Karpas-422 (cell line): ENCODE results near the gene DNMT3L. TPM values are rescaled to one million over a fixed set of nuclear protein-coding genes. Genes with fewer than 3 reads are reported as not detected.

Source experiments
- DNase-seq: peaks from one replicate; pipeline ENCODE4 v3.0.0-alpha.2; 2015
- H2AFZ ChIP-seq: fragments of 200-600 bp; sonication (generic); 2 replicates; pipeline ENCODE4 v1.6.1; 2014; ENCODE audit warnings: antibody characterized with exemption, low read length, mixed read lengths
- H3K27ac ChIP-seq: fragments of 200-600 bp; sonication (generic); 2 replicates; pipeline ENCODE4 v1.5.1; 2014; ENCODE audit warnings: mild to moderate bottlenecking, low read length, moderate library complexity
- H3K27me3 ChIP-seq: fragments of 200-600 bp; sonication (generic); 2 replicates; pipeline ENCODE4 v1.6.1; 2014; ENCODE audit warnings: low read length, mixed read lengths
- H3K36me3 ChIP-seq: fragments of 200-600 bp; sonication (generic); 2 replicates; pipeline ENCODE4 v1.6.1; 2014; ENCODE audit warnings: low read length, mixed read lengths; ENCODE audit not compliant: insufficient read depth
- H3K4me1 ChIP-seq: fragments of 200-600 bp; sonication (generic); 2 replicates; pipeline ENCODE4 v1.6.1; 2014; ENCODE audit warnings: mild to moderate bottlenecking, low read length, mixed read lengths
- H3K4me2 ChIP-seq: fragments of 200-600 bp; sonication (generic); 2 replicates; pipeline ENCODE4 v1.6.1; 2014; ENCODE audit warnings: low read length, low read depth, mild to moderate bottlenecking; ENCODE audit not compliant: poor library complexity, severe bottlenecking
- H3K4me3 ChIP-seq: fragments of 200-600 bp; sonication (generic); 2 replicates; pipeline ENCODE4 v1.5.1; 2014; ENCODE audit warnings: mild to moderate bottlenecking, antibody characterized with exemption, low read length, mixed read lengths
- H3K79me2 ChIP-seq: fragments of 200-600 bp; sonication (generic); 2 replicates; pipeline ENCODE4 v1.6.1; 2014; ENCODE audit warnings: mild to moderate bottlenecking, low read length, mixed read lengths
- H3K9ac ChIP-seq: fragments of 200-600 bp; sonication (generic); 2 replicates; pipeline ENCODE4 v1.6.0; 2014; ENCODE audit warnings: low read length
- H3K9me2 ChIP-seq: fragments of 200-600 bp; sonication (generic), shearing (Covaris generic); replicated peaks from 2 replicates; pipeline ENCODE4 v1.6.0; 2014; ENCODE audit warnings: mild to moderate bottlenecking, low read length, moderate library complexity; ENCODE audit not compliant: insufficient read depth
- H3K9me3 ChIP-seq: fragments of 300-700, 200-600 bp; sonication (generic); 2 replicates; pipeline ENCODE4 v1.6.1; 2014; ENCODE audit warnings: low read length, mixed read lengths
- H4K20me1 ChIP-seq: fragments of 200-600 bp; sonication (generic); 2 replicates; pipeline ENCODE4 v1.6.1; 2014; ENCODE audit warnings: mild to moderate bottlenecking, antibody characterized with exemption, low read length, low read depth; ENCODE audit not compliant: insufficient read depth
- total RNA-seq: library from RNA; depleted of rRNA; stranded (reverse); fragments of >200 nt; shearing (Covaris generic); gene quantifications from 2 replicates; pipeline ENCODE4 v1.2.3, GENCODE V29; 2014; ENCODE audit warnings: low replicate concordance

DNMT3L gene
- total RNA-seq, 1 experiment from 2014 or later, result not detected

DNA sequence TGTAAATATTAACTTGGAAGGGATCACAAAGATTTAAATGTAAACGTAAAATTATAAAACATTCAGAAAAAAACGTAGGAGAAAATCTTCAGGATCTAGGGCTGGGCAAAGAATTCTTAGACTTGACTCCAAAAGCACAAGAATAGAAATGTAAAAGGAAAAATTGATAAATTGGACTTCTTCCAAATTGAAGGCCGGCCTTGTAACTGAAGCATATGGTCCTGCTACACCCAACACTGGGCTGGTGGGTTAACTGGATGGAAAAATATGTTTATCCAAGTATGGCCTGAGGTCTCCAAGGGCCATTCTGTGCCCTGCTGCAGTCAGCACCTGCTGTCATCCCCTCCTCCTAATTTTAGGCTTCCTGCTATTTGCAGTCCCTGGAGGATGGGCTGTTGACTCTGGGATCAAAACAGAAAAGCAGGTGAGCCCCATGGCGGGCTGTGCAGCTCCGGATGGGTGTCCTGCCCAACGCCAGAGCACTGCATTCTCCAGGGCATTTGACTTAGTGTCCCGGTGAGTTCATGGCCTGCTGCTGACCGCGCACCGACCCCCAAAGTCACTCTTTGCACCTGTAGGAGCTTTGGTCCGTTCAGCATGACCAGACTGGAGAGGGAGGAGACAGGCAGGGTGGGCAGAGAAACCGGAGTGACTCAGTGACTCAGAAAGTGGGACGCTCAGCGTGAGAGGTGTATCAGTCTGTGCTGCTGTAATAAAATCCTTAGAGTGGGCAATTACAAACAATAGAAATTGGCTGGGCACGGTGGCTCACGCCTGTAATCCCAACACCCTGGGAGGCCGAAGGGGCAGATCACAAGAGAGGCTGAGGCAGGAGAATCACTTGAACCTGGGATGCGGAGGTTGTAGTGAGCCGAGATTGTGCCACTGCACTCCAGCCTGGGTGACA, 17.9 kb upstream of the DNMT3L start:
- Histone ChIP-seq H3K36me3 (no peaks in the 10 kb centered on the region), H3K27ac (no peak overlapping the region), H3K4me1 (peaks cover 6% of the 10 kb centered on the region), H2AFZ (no peak overlapping the region), H3K4me2 (no peak overlapping the region), H4K20me1 (no peaks in the 10 kb centered on the region), H3K4me3 (no peak overlapping the region), H3K9me3 (no peaks in the 10 kb centered on the region), H3K9ac (no peak overlapping the region), H3K9me2 (no peaks in the 10 kb centered on the region), H3K27me3 (no peaks in the 10 kb centered on the region), H3K79me2 (no peaks in the 10 kb centered on the region)
- DNase-seq, result no peak

DNA sequence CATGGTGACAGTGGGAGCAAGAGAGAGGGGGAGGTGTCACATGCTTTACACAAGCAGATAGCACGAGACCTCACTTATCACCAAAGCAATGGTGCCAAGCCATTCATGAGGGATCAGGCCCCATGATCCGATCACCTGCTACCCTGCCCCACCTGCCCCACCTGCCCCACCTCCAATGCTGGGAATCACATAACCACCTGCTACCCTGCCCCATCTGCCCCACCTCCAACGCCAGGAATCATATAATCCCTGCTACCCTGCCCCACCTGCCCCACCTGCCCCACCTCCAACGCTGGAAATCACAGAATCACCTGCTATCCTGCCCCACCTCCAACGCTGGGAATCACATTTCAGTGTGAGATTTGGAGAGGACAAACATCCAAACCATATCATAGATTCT, 13.3 kb upstream of the DNMT3L start:
- Histone ChIP-seq H3K4me1 (no peaks in the 10 kb centered on the region), H3K9me2 (no peaks in the 10 kb centered on the region), H3K79me2 (no peaks in the 10 kb centered on the region), H2AFZ (no peak overlapping the region), H3K27ac (no peak overlapping the region), H3K4me2 (no peak overlapping the region), H3K27me3 (no peaks in the 10 kb centered on the region), H4K20me1 (no peaks in the 10 kb centered on the region), H3K9me3 (no peaks in the 10 kb centered on the region), H3K9ac (no peak overlapping the region), H3K4me3 (no peak overlapping the region), H3K36me3 (no peaks in the 10 kb centered on the region)
- no peak for DNase-seq

DNA sequence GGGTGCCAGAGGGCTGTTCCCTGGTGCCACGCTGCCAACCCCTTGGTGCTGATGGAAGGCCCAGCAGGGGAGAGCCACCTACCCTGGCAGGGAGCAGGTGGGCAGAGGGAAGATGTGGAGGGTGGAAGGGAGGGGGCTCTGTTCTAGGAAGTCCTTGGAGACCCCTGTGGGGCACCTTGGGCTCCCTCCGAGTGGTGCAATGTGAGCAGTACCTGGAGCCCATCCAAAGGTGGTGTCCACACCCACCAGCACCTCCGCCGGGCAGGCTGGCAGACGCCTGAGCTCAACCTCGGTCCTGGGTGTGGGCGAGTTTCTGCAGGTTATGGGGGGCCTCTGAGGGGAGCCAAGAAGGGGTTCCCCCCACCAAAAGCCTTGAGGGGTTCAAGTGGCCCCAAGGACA, 11.3 kb upstream of the DNMT3L start:
- no peaks in the 10 kb centered on the region for H3K9me3 ChIP-seq
- 0 out of 2 replicates have a peak, but pooled peaks cover 1% of the 10 kb centered on the region for H3K4me1 ChIP-seq
- no peaks in the 10 kb centered on the region for H3K9me2 ChIP-seq
- no peak overlapping the region for H3K4me3 ChIP-seq
- no peaks in the 10 kb centered on the region for H3K27me3 ChIP-seq
- no peak overlapping the region for H3K9ac ChIP-seq
- H3K79me2 ChIP-seq, result no peaks in the 10 kb centered on the region
- H3K36me3 ChIP-seq, result no peaks in the 10 kb centered on the region
- no peak for DNase-seq
- H2AFZ ChIP-seq, result no peak overlapping the region
- no peaks in the 10 kb centered on the region for H4K20me1 ChIP-seq
- H3K27ac ChIP-seq, result no peak overlapping the region
- no peak overlapping the region for H3K4me2 ChIP-seq

DNA sequence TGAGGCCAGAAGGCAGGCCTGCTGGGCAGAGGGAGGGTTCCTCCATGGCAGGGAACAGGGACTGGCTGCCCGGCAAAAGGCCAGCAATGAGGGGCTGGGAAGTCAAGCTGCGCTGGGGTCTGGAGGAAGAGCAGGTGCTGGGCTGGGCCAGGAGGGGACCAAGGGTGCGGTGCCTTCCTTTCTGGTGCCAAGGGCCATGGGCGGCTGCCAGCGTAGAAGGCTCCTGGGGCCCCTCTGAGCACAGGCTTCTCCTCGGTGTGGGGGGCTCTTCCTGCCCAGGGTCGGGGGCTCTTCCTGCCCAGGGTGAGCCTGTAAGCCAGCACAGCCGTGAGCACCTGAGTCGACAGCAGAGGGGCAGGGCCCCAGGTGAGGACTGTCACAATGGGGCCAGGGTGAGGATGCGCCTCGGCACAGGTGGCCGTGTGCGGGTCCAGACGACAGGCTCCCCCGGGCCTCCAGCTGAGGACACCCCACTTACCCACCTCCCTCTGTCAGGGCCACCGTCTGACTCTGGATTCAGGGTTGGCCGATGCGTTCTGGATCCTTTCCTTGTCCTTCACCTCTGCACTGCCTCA, 10.7 kb upstream of the DNMT3L start:
- no peak for DNase-seq
- no peaks in the 10 kb centered on the region for H3K36me3 ChIP-seq
- no peak overlapping the region for H2AFZ ChIP-seq
- H3K4me3 ChIP-seq, result no peak overlapping the region
- H3K27ac ChIP-seq, result no peak overlapping the region
- no peaks in the 10 kb centered on the region for H3K27me3 ChIP-seq
- no peaks in the 10 kb centered on the region for H3K9me3 ChIP-seq
- no peak overlapping the region for H3K4me2 ChIP-seq
- no peaks in the 10 kb centered on the region for H4K20me1 ChIP-seq
- no peaks in the 10 kb centered on the region for H3K9me2 ChIP-seq
- H3K9ac ChIP-seq, result no peak overlapping the region
- peaks cover 5% of the 10 kb centered on the region; the same call in 1 of the 2 replicates for H3K4me1 ChIP-seq
- no peaks in the 10 kb centered on the region for H3K79me2 ChIP-seq

DNA sequence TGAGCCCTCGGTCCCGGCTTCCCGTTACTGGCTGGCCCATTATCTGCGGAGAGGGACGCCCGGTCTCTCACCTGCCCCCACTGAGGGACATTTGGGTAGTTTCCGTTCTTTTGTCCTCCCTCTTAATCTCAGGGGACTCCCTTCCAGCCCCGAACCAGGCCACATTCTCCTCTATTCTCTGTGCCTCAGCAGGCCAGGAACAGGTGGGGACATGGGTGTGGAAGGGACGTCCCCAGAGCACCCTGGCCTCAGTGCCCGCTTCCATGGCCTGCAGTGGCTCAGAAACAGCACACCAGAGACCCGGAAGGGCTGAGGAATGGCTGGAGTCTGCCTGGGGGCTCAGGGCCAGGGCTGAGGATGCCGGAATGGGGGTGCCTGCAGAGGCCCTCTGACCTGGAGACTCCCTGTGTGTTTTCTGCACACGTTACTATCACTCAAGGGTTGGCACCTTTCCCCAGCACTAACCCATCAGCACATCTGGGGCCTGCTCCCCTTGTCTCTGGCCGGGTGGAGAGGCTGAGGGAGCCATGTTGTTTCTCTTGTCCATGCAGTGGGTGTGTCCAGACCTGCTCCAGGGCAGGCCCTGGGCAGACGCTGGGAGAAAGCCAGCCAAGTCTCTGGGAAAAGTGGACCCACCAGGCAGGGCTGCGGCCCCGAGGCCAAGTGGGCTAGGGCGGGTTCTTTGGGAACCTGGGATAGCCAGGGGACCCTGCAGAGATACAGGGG, 10.0 kb upstream of the DNMT3L start:
- Histone ChIP-seq H4K20me1 (no peaks in the 10 kb centered on the region), H3K27me3 (no peaks in the 10 kb centered on the region), H3K9me3 (no peaks in the 10 kb centered on the region), H3K79me2 (no peaks in the 10 kb centered on the region), H3K9ac (no peak overlapping the region), H3K4me2 (no peak overlapping the region), H3K36me3 (no peaks in the 10 kb centered on the region), H3K4me3 (no peak overlapping the region), H3K4me1 (peaks cover 5% of the 10 kb centered on the region; the same call in 1 of the 2 replicates), H3K27ac (no peak overlapping the region), H2AFZ (no peak overlapping the region), H3K9me2 (no peaks in the 10 kb centered on the region)
- no peak for DNase-seq

DNA sequence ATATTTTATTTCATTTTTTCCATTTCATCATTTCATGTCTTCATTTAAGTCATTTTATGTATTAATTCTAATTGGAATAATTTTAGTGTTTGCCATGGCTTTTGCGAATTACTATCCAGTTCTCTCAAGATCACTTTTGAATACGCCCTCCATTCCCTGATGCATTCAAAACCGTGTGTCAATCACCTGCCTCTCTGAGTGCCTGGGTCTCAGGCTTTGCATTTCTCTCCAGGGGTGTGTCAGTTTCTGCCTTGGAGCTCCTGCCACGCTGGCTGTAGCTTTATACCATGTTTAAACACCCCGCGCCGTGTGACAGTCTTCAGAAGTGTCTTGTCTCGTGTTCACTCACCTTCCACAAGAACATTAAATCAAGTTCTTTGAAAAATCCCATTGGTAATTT, 7.4 kb upstream of the DNMT3L start:
- no peaks in the 10 kb centered on the region for H3K36me3 ChIP-seq

DNA sequence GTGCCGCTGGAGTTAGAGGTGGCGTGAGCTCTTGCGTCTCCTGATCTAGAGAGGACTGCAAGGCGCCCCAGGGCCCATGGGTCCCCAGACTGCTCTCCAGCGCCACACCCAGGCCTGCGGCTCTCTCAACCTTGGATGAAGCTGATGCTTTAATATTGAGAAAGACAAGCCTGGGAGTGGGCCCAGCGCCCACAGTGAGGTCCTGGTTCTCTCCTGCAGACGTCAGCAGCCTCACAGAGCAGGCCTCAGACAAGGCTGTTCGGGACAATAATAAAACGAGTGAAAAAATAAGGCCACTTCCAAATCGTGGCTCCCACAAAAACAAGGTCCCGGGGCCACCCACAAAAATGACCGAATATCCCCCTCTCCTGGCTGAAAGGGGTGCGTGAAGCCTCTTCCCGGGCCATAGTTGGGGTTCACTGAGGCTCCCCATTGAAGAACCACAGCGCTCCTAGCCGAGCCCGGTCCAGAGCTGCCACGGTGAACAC, 6.0 kb upstream of the DNMT3L start:
- H3K4me1 ChIP-seq, result peaks cover 5% of the 10 kb centered on the region; the same call in 1 of the 2 replicates
- H3K4me3 ChIP-seq, result no peak overlapping the region
- H3K79me2 ChIP-seq, result no peaks in the 10 kb centered on the region
- no peaks in the 10 kb centered on the region for H3K36me3 ChIP-seq
- H3K9me3 ChIP-seq, result no peaks in the 10 kb centered on the region
- no peaks in the 10 kb centered on the region for H4K20me1 ChIP-seq
- DNase-seq, result peak; percentile 93
- H3K4me2 ChIP-seq, result no peak overlapping the region
- no peaks in the 10 kb centered on the region for H3K9me2 ChIP-seq
- peak overlapping the region; percentile 46; the same call in 1 of the 2 replicates for H2AFZ ChIP-seq
- H3K27me3 ChIP-seq, result no peaks in the 10 kb centered on the region
- H3K9ac ChIP-seq, result no peak overlapping the region
- no peak overlapping the region for H3K27ac ChIP-seq

More for the DNA sequence above, 7.4 kb upstream of the DNMT3L start:
- Histone ChIP-seq H3K9me2 (no peaks in the 10 kb centered on the region), H3K9me3 (no peaks in the 10 kb centered on the region), H2AFZ (no peak overlapping the region), H3K4me3 (no peak overlapping the region), H3K79me2 (no peaks in the 10 kb centered on the region), H3K4me2 (no peak overlapping the region), H3K27me3 (no peaks in the 10 kb centered on the region), H3K4me1 (peaks cover 5% of the 10 kb centered on the region; the same call in 1 of the 2 replicates), H3K9ac (no peak overlapping the region), H4K20me1 (no peaks in the 10 kb centered on the region), H3K27ac (no peak overlapping the region)
- DNase-seq, result no peak
